Measurements from ENCODE around the gene TAOK3. TPM values are rescaled to one million over a fixed set of nuclear protein-coding genes. Genes with fewer than 3 reads are reported as not detected.
"Not testable (repeated sequence)": the region's sequence is repeated elsewhere in the genome, so short reads cannot be mapped to it uniquely, and the experiment has no call there.

The TAOK3 gene
- total RNA-seq, 2 donors from 2014 or later, result 52.2 to 52.5 TPM

- intact Hi-C loops (cut with DNase I), result no loop called here
- Histone ChIP-seq H3K27me3 (replicated peaks; ENCODE audit: insufficient read depth) (no peaks in the 10 kb centered on the region), H3K4me3 (no peak overlapping the region), H3K4me1 (replicated peaks) (peaks cover 6% of the 10 kb centered on the region), H3K27ac (no peak overlapping the region), H3K36me3 (no peaks in the 10 kb centered on the region), H3K9me3 (no peaks in the 10 kb centered on the region)
- no peak for DNase-seq (ENCODE audit: low spot score)
- TF ChIP-seq POLR2AphosphoS5 (IDR thresholded peaks at IDR 0.05) (no peak), POLR2A (IDR thresholded peaks at IDR 0.05) (no peak), CTCF (IDR thresholded peaks at IDR 0.05) (no peak)
Measured at GRCh38 chr12:118315821-118316220, 56.9 kb downstream of the TAOK3 start.

- DNase-seq (ENCODE audit: low spot score), result no peak
- Histone ChIP-seq H3K4me3 (no peak overlapping the region), H3K4me1 (replicated peaks) (peaks cover 6% of the 10 kb centered on the region), H3K27me3 (replicated peaks; ENCODE audit: insufficient read depth) (no peaks in the 10 kb centered on the region), H3K36me3 (no peaks in the 10 kb centered on the region), H3K27ac (no peak overlapping the region), H3K9me3 (no peaks in the 10 kb centered on the region)
- WGBS, result 44% methylated on average over 1 of the region's 1 CpG
- no peak for TF ChIP-seq CTCF (IDR thresholded peaks at IDR 0.05)
- TF ChIP-seq POLR2A (IDR thresholded peaks at IDR 0.05), result no peak
- TF ChIP-seq POLR2AphosphoS5 (IDR thresholded peaks at IDR 0.05), result no peak
- intact Hi-C loops (cut with DNase I), result no loop called here
Measured at GRCh38 chr12:118312578-118312977, 60.1 kb downstream of the TAOK3 start.

- Histone ChIP-seq H3K4me1 (replicated peaks) (peaks cover 6% of the 10 kb centered on the region), H3K4me3 (no peak overlapping the region), H3K27me3 (replicated peaks; ENCODE audit: insufficient read depth) (no peaks in the 10 kb centered on the region), H3K27ac (no peak overlapping the region), H3K9me3 (no peaks in the 10 kb centered on the region), H3K36me3 (no peaks in the 10 kb centered on the region)
- 6% methylated on average over 2 of the region's 2 CpGs for WGBS
- DNase-seq (ENCODE audit: low spot score), result no peak
- TF ChIP-seq CTCF (IDR thresholded peaks at IDR 0.05), result no peak
- TF ChIP-seq POLR2A (IDR thresholded peaks at IDR 0.05), result no peak
- no peak for TF ChIP-seq POLR2AphosphoS5 (IDR thresholded peaks at IDR 0.05)
- intact Hi-C loops (cut with DNase I), result no loop called here
Measured at GRCh38 chr12:118311666-118312065, 61.0 kb downstream of the TAOK3 start.

GRCh38 chr12:118310320-118310719 lies 62.4 kb downstream of the TAOK3 start:
- Histone ChIP-seq H3K27me3 (replicated peaks; ENCODE audit: insufficient read depth) (no peaks in the 10 kb centered on the region), H3K9me3 (no peaks in the 10 kb centered on the region), H3K27ac (no peak overlapping the region), H3K4me1 (replicated peaks) (peaks cover 6% of the 10 kb centered on the region), H3K4me3 (no peak overlapping the region), H3K36me3 (no peaks in the 10 kb centered on the region)
- intact Hi-C loops (cut with DNase I), result no loop called here
- DNase-seq (ENCODE audit: low spot score), result no peak
- TF ChIP-seq POLR2A (IDR thresholded peaks at IDR 0.05) (no peak), POLR2AphosphoS5 (IDR thresholded peaks at IDR 0.05) (no peak), CTCF (IDR thresholded peaks at IDR 0.05) (no peak)

- H3K27me3 ChIP-seq (replicated peaks; ENCODE audit: insufficient read depth); H3K27ac ChIP-seq; DNase-seq (ENCODE audit: low spot score); H3K4me1 ChIP-seq (replicated peaks); H3K9me3 ChIP-seq; H3K36me3 ChIP-seq; H3K4me3 ChIP-seq; intact Hi-C loops (cut with DNase I): not testable (repeated sequence)
- 74% methylated on average over 4 of the region's 4 CpGs for WGBS
Measured at GRCh38 chr12:118308006-118308405, 64.7 kb downstream of the TAOK3 start.

Data from prostate gland (tissue), 2 donors.